ENCODE data around the gene WDR37. TPM values are rescaled to one million over a fixed set of nuclear protein-coding genes. Genes with fewer than 3 reads are reported as not detected.
"Not testable (repeated sequence)": the region's sequence is repeated elsewhere in the genome, so short reads cannot be mapped to it uniquely, and the experiment has no call there.

WDR37 gene
- total RNA-seq, 1 experiment from 2014 or later: 8.4 TPM

GRCh38 chr10:1116696-1117280, 60.6 kb downstream of the WDR37 start:
- no peak overlapping the region for H3K4me3 ChIP-seq (ENCODE audit: insufficient read depth, low read depth, low read length)
- peaks cover 3% of the 10 kb centered on the region for H3K36me3 ChIP-seq (replicated peaks; ENCODE audit: control insufficient read depth, insufficient read depth, low read length)
- DNase-seq: no peak
- H3K27me3 ChIP-seq (ENCODE audit: control insufficient read depth, insufficient read depth, low read length): no peaks in the 10 kb centered on the region

GRCh38 chr10:1117651-1118050, 61.5 kb downstream of the WDR37 start:
- Histone ChIP-seq H3K27me3 (ENCODE audit: control insufficient read depth, insufficient read depth, low read length) (no peaks in the 10 kb centered on the region), H3K4me3 (ENCODE audit: insufficient read depth, low read depth, low read length) (no peak overlapping the region), H3K36me3 (replicated peaks; ENCODE audit: control insufficient read depth, insufficient read depth, low read length) (peaks cover 3% of the 10 kb centered on the region)
- no peak for DNase-seq

DNA sequence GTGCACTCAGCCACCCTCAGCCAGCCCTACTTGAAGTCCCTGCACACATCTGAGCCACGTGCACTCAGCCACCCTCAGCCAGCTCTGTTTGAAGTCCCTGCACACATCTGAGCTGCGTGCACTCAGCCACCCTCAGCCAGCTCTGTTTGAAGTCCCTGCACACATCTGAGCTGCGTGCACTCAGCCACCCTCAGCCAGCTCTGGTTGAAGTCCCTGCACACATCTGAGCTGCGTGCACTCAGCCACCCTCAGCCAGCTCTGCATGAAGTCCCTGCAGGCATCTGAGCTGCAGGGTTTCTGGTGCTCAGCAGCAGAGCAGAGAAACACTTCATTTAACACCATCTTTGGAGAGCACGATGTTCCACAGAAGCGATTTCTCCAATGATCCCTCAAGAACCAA, 62.1 kb downstream of the WDR37 start:
- DNase-seq; H3K4me3 ChIP-seq (ENCODE audit: insufficient read depth, low read depth, low read length); H3K36me3 ChIP-seq (replicated peaks; ENCODE audit: control insufficient read depth, insufficient read depth, low read length); H3K27me3 ChIP-seq (ENCODE audit: control insufficient read depth, insufficient read depth, low read length): not testable (repeated sequence)

DNA sequence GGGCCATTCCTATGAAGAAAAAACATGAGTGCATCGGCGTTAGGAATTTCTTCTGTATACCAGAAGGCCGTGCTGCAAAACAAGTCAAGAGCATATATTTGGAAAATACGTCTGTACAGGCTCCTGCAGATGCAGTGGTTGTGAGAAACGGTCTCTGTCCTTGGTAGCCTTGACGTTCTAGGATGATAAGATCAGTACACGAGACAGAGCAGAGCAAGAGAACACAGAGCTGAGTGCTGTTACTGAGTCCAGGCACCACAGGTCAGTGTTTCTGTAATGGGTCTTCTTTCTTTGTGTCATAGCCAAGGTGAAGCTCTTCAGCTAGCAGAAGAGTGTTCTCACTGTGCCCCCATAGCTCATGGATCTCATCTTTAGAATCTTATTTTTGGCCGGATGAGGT, 62.8 kb downstream of the WDR37 start:
- Histone ChIP-seq H3K4me3 (ENCODE audit: insufficient read depth, low read depth, low read length) (no peak overlapping the region), H3K36me3 (replicated peaks; ENCODE audit: control insufficient read depth, insufficient read depth, low read length) (peaks cover 3% of the 10 kb centered on the region), H3K27me3 (ENCODE audit: control insufficient read depth, insufficient read depth, low read length) (no peaks in the 10 kb centered on the region)
- no peak for DNase-seq

- DNase-seq: no peak
- no peaks in the 10 kb centered on the region for H3K27me3 ChIP-seq (ENCODE audit: control insufficient read depth, insufficient read depth, low read length)
- no peak overlapping the region for H3K4me3 ChIP-seq (ENCODE audit: insufficient read depth, low read depth, low read length)
- H3K36me3 ChIP-seq (replicated peaks; ENCODE audit: control insufficient read depth, insufficient read depth, low read length): peaks cover 1% of the 10 kb centered on the region
Observed at GRCh38 chr10:1119501-1119900, 63.3 kb downstream of the WDR37 start.

GRCh38 chr10:1120306-1120705, 64.1 kb downstream of the WDR37 start:
- Histone ChIP-seq H3K4me3 (ENCODE audit: insufficient read depth, low read depth, low read length) (no peak overlapping the region), H3K27me3 (ENCODE audit: control insufficient read depth, insufficient read depth, low read length) (no peaks in the 10 kb centered on the region), H3K36me3 (replicated peaks; ENCODE audit: control insufficient read depth, insufficient read depth, low read length) (peaks cover 1% of the 10 kb centered on the region)
- no peak for DNase-seq

DNA sequence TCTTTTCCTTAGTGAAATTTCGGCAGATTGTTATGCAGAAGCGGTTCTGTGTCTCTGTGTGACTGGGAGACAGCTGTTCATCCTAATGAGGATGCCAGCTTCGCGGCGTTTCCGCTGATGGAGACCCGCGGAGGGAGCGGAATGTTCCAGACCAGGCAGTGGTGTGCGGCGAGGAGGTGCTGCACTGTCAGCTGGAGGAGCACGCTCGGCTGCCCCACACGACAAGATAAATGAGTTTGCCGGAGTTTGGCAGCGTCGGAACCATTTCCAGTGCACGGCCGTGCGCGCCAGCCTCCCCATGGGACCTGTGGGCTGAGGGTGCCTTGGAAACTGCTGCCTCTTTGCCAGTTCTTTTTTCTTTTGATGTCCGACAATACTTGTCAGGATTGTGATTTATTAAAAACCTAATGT, 64.6 kb downstream of the WDR37 start:
- no peak for DNase-seq
- Histone ChIP-seq H3K27me3 (ENCODE audit: control insufficient read depth, insufficient read depth, low read length) (no peaks in the 10 kb centered on the region), H3K4me3 (ENCODE audit: insufficient read depth, low read depth, low read length) (no peak overlapping the region), H3K36me3 (replicated peaks; ENCODE audit: control insufficient read depth, insufficient read depth, low read length) (peaks cover 1% of the 10 kb centered on the region)

- no peaks in the 10 kb centered on the region for H3K27me3 ChIP-seq (ENCODE audit: control insufficient read depth, insufficient read depth, low read length)
- peak; percentile 37 for DNase-seq
- H3K4me3 ChIP-seq (ENCODE audit: insufficient read depth, low read depth, low read length): no peak overlapping the region
- peaks cover 1% of the 10 kb centered on the region for H3K36me3 ChIP-seq (replicated peaks; ENCODE audit: control insufficient read depth, insufficient read depth, low read length)
Observed at GRCh38 chr10:1121271-1121970, 65.2 kb downstream of the WDR37 start.

GRCh38 chr10:1122349-1122748, 66.2 kb downstream of the WDR37 start:
- Histone ChIP-seq H3K27me3 (ENCODE audit: control insufficient read depth, insufficient read depth, low read length) (no peaks in the 10 kb centered on the region), H3K36me3 (replicated peaks; ENCODE audit: control insufficient read depth, insufficient read depth, low read length) (peaks cover 1% of the 10 kb centered on the region), H3K4me3 (ENCODE audit: insufficient read depth, low read depth, low read length) (no peak overlapping the region)
- DNase-seq: no peak

- Histone ChIP-seq H3K36me3 (replicated peaks; ENCODE audit: control insufficient read depth, insufficient read depth, low read length) (peaks cover 1% of the 10 kb centered on the region), H3K4me3 (ENCODE audit: insufficient read depth, low read depth, low read length) (no peak overlapping the region), H3K27me3 (ENCODE audit: control insufficient read depth, insufficient read depth, low read length) (no peaks in the 10 kb centered on the region)
- DNase-seq: no peak
Observed at GRCh38 chr10:1123198-1123597, 67.0 kb downstream of the WDR37 start.

- H3K27me3 ChIP-seq (ENCODE audit: control insufficient read depth, insufficient read depth, low read length): no peaks in the 10 kb centered on the region
- DNase-seq: peak; percentile 10
- H3K36me3 ChIP-seq (replicated peaks; ENCODE audit: control insufficient read depth, insufficient read depth, low read length): peaks cover 3% of the 10 kb centered on the region
- no peak overlapping the region for H3K4me3 ChIP-seq (ENCODE audit: insufficient read depth, low read depth, low read length)
Observed at GRCh38 chr10:1123972-1124371, 67.8 kb downstream of the WDR37 start.

DNA sequence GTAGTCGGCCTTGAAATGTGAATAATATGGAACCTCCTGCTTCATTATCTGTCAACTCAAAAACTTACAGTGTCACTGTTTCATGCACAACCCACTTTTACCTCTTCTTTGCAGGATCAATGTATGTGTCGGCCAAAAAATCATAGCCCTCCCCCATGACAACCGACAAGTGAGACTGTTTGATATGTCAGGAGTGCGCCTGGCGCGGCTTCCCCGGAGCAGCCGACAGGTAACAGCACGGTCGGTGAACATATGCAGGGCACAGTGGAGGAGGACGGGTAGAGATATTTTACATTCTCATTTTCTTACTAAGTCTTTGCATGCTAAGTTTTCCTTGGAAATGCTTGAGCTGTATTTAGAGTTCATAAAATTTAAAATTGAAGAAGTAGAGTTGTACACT, 68.6 kb downstream of the WDR37 start:
- peaks cover 6% of the 10 kb centered on the region for H3K36me3 ChIP-seq (replicated peaks; ENCODE audit: control insufficient read depth, insufficient read depth, low read length)
- no peak overlapping the region for H3K4me3 ChIP-seq (ENCODE audit: insufficient read depth, low read depth, low read length)
- DNase-seq: peak; percentile 15
- H3K27me3 ChIP-seq (ENCODE audit: control insufficient read depth, insufficient read depth, low read length): no peaks in the 10 kb centered on the region

- no peaks in the 10 kb centered on the region for H3K27me3 ChIP-seq (ENCODE audit: control insufficient read depth, insufficient read depth, low read length)
- peak; percentile 52 for DNase-seq
- no peak overlapping the region for H3K4me3 ChIP-seq (ENCODE audit: insufficient read depth, low read depth, low read length)
- peaks cover 9% of the 10 kb centered on the region for H3K36me3 ChIP-seq (replicated peaks; ENCODE audit: control insufficient read depth, insufficient read depth, low read length)
Observed at GRCh38 chr10:1126461-1126860, 70.3 kb downstream of the WDR37 start.

DNA sequence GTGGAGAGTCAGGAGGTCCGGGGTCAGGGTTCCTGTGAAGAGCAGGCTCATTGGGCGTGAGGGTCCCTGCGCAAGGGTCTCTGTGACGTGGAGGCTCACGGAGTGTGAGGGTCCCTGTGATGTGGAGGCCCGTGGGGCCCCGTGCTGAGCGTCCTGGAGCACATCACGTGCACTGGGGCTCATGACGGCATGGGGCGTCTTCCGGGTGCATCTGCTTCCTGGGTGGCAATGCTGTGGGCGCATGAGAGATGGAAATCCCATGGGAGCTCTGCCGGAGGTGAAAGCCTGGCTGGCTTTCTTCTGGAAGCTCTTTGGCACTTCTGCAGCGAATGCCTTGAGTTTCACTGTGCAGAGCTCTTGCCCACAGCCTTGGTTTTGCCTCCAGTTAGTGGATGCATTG, 71.4 kb downstream of the WDR37 start:
- Histone ChIP-seq H3K4me3 (ENCODE audit: insufficient read depth, low read depth, low read length) (no peak overlapping the region), H3K27me3 (ENCODE audit: control insufficient read depth, insufficient read depth, low read length) (no peaks in the 10 kb centered on the region), H3K36me3 (replicated peaks; ENCODE audit: control insufficient read depth, insufficient read depth, low read length) (peaks cover 9% of the 10 kb centered on the region)
- DNase-seq: peak; percentile 45

- Histone ChIP-seq H3K36me3 (replicated peaks; ENCODE audit: control insufficient read depth, insufficient read depth, low read length) (peaks cover 9% of the 10 kb centered on the region), H3K4me3 (ENCODE audit: insufficient read depth, low read depth, low read length) (no peak overlapping the region), H3K27me3 (ENCODE audit: control insufficient read depth, insufficient read depth, low read length) (no peaks in the 10 kb centered on the region)
- peak; percentile 7 for DNase-seq
Observed at GRCh38 chr10:1128115-1128514, 71.9 kb downstream of the WDR37 start.
